GM06990 (cell line): ENCODE data around the gene FEM1B.

Source experiments
- DNase-seq: peaks from one replicate; pipeline ENCODE4 v3.0.0-alpha.2; 2011; ENCODE audit not compliant: insufficient read length; ENCODE audit errors: extremely low read depth
- H3K27me3 ChIP-seq: replicated peaks from 2 replicates; pipeline ENCODE4 v1.6.0; 2011; ENCODE audit warnings: low read length; ENCODE audit not compliant: control insufficient read depth, insufficient read depth
- H3K36me3 ChIP-seq: 2 replicates; pipeline ENCODE4 v1.5.1; 2011; ENCODE audit warnings: low read length; ENCODE audit not compliant: control insufficient read depth, insufficient read depth
- H3K4me3 ChIP-seq: replicated peaks from 2 replicates; pipeline ENCODE4 v1.5.1; 2011; ENCODE audit warnings: low read depth, mild to moderate bottlenecking, control low read depth, low read length
- TF ChIP-seq, protein P1 (sequence below): IDR thresholded peaks from 2 replicates; pipeline ENCODE4 v1.5.1; 2011; ENCODE audit warnings: low read length, control low read depth, mild to moderate bottlenecking, inconsistent platforms; ENCODE audit not compliant: insufficient read depth, poor library complexity, severe bottlenecking

Gene FEM1B

DNA sequence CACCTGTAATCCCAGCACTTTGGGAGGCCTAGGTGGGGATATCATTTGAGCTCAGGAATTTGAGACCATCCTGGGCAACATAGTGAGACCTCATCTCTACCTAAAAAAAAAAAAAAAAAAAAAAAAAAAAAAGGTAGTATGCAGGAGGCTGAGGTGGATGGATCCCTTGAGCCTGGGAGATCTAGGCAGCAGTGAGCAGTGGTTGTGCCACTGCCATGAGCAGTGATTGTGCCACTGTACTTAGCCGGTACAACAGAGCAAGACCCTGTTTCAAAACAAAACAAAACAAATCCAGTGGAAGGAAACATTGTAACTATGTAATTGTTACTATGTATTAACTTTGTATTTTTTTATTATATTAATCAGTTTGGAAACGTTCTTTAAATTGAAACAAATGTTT is 5.9 kb downstream of the FEM1B start:
- TF ChIP-seq, protein P1, sequence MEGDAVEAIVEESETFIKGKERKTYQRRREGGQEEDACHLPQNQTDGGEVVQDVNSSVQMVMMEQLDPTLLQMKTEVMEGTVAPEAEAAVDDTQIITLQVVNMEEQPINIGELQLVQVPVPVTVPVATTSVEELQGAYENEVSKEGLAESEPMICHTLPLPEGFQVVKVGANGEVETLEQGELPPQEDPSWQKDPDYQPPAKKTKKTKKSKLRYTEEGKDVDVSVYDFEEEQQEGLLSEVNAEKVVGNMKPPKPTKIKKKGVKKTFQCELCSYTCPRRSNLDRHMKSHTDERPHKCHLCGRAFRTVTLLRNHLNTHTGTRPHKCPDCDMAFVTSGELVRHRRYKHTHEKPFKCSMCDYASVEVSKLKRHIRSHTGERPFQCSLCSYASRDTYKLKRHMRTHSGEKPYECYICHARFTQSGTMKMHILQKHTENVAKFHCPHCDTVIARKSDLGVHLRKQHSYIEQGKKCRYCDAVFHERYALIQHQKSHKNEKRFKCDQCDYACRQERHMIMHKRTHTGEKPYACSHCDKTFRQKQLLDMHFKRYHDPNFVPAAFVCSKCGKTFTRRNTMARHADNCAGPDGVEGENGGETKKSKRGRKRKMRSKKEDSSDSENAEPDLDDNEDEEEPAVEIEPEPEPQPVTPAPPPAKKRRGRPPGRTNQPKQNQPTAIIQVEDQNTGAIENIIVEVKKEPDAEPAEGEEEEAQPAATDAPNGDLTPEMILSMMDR: no peak
- peaks cover 2% of the 10 kb centered on the region for H3K36me3 ChIP-seq
- no peak for DNase-seq
- no peaks in the 10 kb centered on the region for H3K27me3 ChIP-seq
- H3K4me3 ChIP-seq: no peak overlapping the region

DNA sequence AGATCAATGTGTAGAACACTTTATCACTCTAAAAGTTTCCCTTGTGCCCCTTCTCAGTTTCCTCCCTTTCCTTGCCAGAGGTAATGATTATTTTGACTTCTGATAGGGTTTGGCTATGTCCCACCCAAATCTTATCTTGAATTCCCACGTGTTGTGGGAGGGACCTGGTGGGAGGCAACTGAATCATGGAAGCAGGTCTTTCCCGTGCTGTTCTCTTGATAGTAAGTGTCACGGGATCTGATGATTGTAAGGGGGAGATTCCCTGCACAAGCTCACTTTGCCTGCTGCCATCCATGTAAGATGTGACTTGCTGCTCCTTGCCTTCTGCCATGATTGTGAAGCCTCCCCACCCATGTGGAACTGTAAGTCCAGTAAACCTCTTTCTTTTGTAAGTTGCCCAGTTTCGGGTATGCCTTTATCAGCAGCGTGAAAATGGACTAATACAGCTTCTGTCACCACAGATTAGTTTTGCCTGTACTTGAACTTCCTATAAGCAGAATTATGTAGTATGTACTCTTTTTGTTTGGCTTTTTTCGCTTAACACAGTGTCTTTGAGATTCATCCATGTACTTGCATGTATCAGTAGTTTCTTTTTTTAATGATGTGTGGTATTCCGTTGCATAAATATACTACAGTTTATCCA is 7.2 kb downstream of the FEM1B start:
- Histone ChIP-seq H3K36me3 (peaks cover 5% of the 10 kb centered on the region), H3K4me3 (no peak overlapping the region), H3K27me3 (no peaks in the 10 kb centered on the region)
- TF ChIP-seq, protein P1: no peak
- DNase-seq: no peak

DNA sequence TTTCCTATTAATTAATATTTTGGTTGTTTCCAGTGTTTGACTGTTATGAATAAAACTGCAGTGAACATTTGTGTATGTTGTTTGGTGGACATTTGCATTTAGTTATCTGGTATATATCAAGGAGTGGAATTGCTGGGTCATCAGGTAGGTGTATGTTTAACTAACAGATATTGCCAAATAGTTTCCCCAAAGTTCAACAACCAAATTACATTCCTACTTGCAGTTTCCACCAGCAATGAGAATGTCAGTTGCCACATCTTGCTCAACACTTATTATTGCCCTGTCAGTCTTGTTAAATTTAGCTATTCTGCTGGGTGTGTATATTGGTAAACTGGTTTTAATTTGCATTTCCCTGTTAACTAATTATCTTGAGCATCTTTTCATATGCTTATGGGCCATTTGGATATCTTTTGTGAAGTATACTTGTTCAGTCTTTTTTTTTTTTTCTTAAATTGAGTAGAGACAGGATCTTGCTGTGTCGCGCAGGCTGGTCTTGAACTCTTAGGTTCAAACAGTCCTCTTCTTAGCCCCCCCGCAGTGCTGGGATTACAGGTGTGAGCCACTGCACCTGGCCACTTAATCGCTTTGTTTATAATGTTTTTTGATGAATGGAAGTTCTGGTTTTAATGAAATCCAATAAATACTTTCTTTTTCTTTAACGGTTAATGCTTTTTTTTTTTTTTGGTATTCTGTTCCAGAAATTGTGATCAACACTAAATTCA is 7.9 kb downstream of the FEM1B start:
- peaks cover 10% of the 10 kb centered on the region for H3K36me3 ChIP-seq
- no peak overlapping the region for H3K4me3 ChIP-seq
- DNase-seq: no peak
- TF ChIP-seq, protein P1: no peak
- H3K27me3 ChIP-seq: no peaks in the 10 kb centered on the region

DNA sequence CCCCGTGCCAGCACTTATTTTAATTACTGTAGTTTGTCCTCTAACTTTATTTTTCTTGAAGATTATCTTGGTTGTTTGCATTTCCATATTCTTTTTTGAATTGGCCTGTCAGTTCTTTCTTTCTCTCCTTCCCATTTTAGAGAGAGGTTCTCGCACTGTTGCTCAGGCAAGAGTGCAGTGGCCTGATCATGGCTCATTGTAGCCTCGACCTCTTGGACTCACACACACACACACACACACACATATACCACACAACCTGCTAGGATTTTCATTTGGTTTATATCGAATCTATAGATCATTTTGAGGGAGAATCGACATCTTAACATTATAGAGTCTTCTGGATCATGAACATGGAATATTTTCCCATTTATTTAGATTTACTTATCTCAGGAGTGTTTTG is 8.7 kb downstream of the FEM1B start:
- H3K36me3 ChIP-seq: peaks cover 14% of the 10 kb centered on the region

DNA sequence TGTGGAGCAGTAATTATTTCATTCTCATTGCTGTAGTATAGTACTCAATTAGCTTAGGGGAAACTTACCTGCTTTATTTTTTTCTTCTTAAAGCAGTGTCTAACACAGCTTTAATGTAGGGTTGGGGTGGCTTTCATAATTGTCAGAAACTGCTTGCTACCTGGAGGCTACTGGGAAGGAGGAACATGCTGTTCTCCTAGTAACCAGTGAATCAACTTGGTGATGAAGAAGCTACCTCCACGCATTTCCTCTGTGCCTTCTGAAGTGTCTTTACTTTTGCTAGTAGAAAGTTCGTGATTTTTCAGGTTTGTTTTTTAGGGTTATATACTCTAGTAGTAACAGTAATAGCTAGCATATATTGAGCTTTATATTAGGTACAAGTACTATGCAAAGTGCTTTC is 11.5 kb downstream of the FEM1B start:
- TF ChIP-seq, protein P1: no peak
- H3K27me3 ChIP-seq: no peaks in the 10 kb centered on the region
- no peak overlapping the region for H3K4me3 ChIP-seq
- DNase-seq: no peak
- H3K36me3 ChIP-seq: peaks cover 14% of the 10 kb centered on the region

More for the DNA sequence above, 8.7 kb downstream of the FEM1B start:
- no peak for DNase-seq
- TF ChIP-seq, protein P1: no peak
- no peak overlapping the region for H3K4me3 ChIP-seq
- H3K27me3 ChIP-seq: no peaks in the 10 kb centered on the region
